Activated T-helper 17 cell treated with anti-CD3 and anti-CD28 coated beads, Interleukin-2, amount 50 U/mL, for 72 hours (primary cell): ENCODE measurements around the gene NUDT3. TPM values are rescaled to one million over a fixed set of nuclear protein-coding genes. Genes with fewer than 3 reads are reported as not detected.

Experiments used
- ATAC-seq: fragments of 150-1000 bp; cut with Tn5 transposase; replicated peaks from 2 replicates; pipeline ENCODE4 v1.10.0; 2021; ENCODE audit warnings: mild to moderate bottlenecking, moderate library complexity
- H3K27ac Mint-ChIP-seq: one replicate; pipeline ENCODE4 v1.8.0; 2022; ENCODE audit warnings: mixed read lengths
- H3K27me3 Mint-ChIP-seq: one replicate; pipeline ENCODE4 v1.8.0; 2022; ENCODE audit warnings: mixed read lengths
- H3K36me3 Mint-ChIP-seq: one replicate; pipeline ENCODE4 v1.8.0; 2022; ENCODE audit warnings: low read depth, mild to moderate bottlenecking, mixed read lengths
- H3K4me1 Mint-ChIP-seq: one replicate; pipeline ENCODE4 v1.8.0; 2022; ENCODE audit warnings: mixed read lengths
- H3K4me3 Mint-ChIP-seq: one replicate; pipeline ENCODE4 v1.8.0; 2022; ENCODE audit warnings: mild to moderate bottlenecking, mixed read lengths
- H3K9me3 Mint-ChIP-seq: one replicate; pipeline ENCODE4 v1.8.0; 2022; ENCODE audit warnings: mixed read lengths
- total RNA-seq, 2 donors: library from RNA; stranded (reverse); gene quantifications; one replicate each; pipeline ENCODE4 v1.2.3, GENCODE V29; 2022

NUDT3 gene
- total RNA-seq, 2 donors from 2014 or later, result 7.9 to 12.8 TPM

DNA sequence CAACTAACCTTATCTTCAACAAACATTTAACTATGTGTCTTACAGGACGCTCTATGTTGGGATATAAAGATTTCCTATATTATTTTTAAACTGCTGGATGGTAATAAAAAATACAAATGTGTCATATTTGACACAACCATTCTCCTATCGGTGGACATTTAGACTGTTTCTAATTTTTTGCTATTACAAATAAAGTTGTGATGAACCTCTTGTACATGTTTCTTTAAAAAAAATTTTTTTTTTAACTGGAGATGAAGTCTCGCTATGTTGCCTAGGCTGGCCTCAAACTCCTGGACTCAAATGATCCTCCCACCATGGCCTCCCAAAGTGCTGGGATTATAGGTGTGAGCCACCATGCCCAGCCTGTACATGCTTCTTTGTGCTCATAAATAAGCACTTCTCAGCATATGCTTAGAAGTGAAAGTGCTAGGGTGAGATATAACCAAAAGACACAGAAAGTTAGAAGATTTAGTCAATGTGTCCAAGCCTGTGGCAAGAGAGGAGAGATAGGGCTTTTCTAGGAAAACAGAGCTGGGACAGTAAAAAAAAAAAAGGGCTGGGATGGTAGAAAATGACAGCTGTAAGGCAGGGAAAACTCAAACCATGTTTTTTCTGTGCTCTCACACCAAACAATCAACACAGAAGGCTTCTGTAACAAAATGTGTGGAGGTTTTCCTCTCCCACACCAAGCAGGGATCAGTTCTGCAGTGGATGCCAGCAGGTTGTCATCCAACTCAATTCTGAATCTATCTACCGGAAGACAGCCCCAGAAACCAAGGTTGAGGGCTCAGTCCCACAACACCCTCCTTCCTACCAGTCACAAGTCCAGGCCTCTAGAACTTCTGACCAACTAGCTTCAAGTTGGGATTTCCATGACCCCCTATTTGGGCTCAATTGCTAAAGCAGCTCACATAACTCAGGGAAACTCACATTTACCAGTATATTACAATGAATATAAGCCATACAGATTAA lies 73.7 kb downstream of the NUDT3 start:
- H3K4me1 Mint-ChIP-seq, result peaks cover 19% of the 10 kb centered on the region
- no peak overlapping the region for H3K27ac Mint-ChIP-seq
- peaks cover 5% of the 10 kb centered on the region for H3K36me3 Mint-ChIP-seq
- peak; percentile 5 for ATAC-seq
- no peaks in the 10 kb centered on the region for H3K27me3 Mint-ChIP-seq
- no peak overlapping the region for H3K4me3 Mint-ChIP-seq
- H3K9me3 Mint-ChIP-seq, result no peaks in the 10 kb centered on the region

- no peak for ATAC-seq
These were observed 74.5 kb downstream of the NUDT3 start for GRCh38 chr6:34317882-34318498.

DNA sequence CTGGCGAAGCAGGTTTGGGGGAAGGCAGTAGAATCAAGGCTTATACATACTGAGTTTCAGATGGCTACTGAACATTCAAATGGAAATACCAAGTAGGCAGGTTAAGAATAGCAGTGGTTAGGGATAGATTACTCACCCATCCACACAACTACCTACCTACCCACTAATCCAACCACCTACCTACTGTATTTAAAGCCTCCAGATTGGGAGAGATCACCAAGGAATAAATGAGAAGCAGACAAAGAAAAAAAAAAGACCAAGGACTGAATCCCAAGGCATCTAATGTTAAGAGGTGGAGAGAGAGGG lies 75.3 kb downstream of the NUDT3 start:
- Mint-ChIP-seq H3K27ac (peak overlapping the region; percentile 48), H3K36me3 (no peaks in the 10 kb centered on the region), H3K4me3 (peak overlapping the region; percentile 69), H3K9me3 (no peaks in the 10 kb centered on the region), H3K4me1 (peaks cover 23% of the 10 kb centered on the region), H3K27me3 (no peaks in the 10 kb centered on the region)
- peak; percentile 80 for ATAC-seq

More at GRCh38 chr6:34317882-34318498, 74.5 kb downstream of the NUDT3 start:
- no peaks in the 10 kb centered on the region for H3K9me3 Mint-ChIP-seq
- H3K27ac Mint-ChIP-seq, result no peak overlapping the region
- H3K4me3 Mint-ChIP-seq, result no peak overlapping the region
- H3K27me3 Mint-ChIP-seq, result no peaks in the 10 kb centered on the region
- no peaks in the 10 kb centered on the region for H3K36me3 Mint-ChIP-seq
- peaks cover 23% of the 10 kb centered on the region for H3K4me1 Mint-ChIP-seq

DNA sequence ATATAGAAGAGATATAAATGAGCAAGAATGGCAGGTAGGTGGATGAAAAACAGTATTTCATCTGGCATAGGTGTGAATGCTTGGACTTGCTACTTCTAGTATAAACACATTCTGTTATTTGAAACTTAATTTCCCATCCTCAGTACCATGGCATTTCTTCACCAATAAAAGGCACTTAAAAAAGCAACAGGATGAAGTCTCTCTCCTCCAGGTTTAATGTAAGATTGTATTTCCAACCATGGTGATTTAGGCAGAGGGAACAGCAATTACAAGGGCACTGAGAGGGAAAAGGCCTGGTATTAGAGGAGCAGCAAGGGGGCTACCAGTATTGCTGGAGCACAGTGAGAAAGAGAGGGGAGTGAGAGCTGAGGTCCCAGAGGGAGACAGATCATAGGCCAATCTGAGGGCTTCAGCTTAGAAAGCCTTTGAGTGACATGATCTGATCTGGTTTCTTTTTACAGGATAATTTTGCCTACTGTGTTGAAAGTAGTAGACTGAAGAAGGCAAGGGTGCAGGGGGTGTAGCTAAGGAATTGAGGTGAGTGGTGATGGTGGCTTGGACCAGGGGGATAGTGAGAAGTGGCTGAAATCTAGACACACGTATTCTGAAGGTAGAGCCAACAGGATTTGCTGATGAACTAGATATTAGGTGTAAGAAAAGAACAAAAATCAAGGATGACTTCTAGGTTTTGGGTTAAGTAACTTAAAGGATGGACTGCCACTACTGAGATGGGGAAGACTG lies 75.9 kb downstream of the NUDT3 start:
- H3K9me3 Mint-ChIP-seq, result no peaks in the 10 kb centered on the region
- no peaks in the 10 kb centered on the region for H3K27me3 Mint-ChIP-seq
- H3K4me1 Mint-ChIP-seq, result peaks cover 23% of the 10 kb centered on the region
- H3K4me3 Mint-ChIP-seq, result peak overlapping the region; percentile 69
- no peak for ATAC-seq
- H3K36me3 Mint-ChIP-seq, result no peaks in the 10 kb centered on the region
- peak overlapping the region; percentile 48 for H3K27ac Mint-ChIP-seq

- peak overlapping the region; percentile 69 for H3K4me3 Mint-ChIP-seq
These were observed 76.7 kb downstream of the NUDT3 start for GRCh38 chr6:34315780-34316179.

GRCh38 chr6:34315256-34315655 lies 77.2 kb downstream of the NUDT3 start:
- Mint-ChIP-seq H3K4me3 (peak overlapping the region; percentile 69), H3K36me3 (no peaks in the 10 kb centered on the region), H3K27ac (peak overlapping the region; percentile 48), H3K9me3 (no peaks in the 10 kb centered on the region), H3K4me1 (peaks cover 23% of the 10 kb centered on the region), H3K27me3 (no peaks in the 10 kb centered on the region)
- peak; percentile 10 for ATAC-seq

More at GRCh38 chr6:34315780-34316179, 76.7 kb downstream of the NUDT3 start:
- ATAC-seq, result peak; percentile 55
- Mint-ChIP-seq H3K9me3 (no peaks in the 10 kb centered on the region), H3K27me3 (no peaks in the 10 kb centered on the region), H3K36me3 (no peaks in the 10 kb centered on the region), H3K27ac (peak overlapping the region; percentile 48), H3K4me1 (peaks cover 23% of the 10 kb centered on the region)

DNA sequence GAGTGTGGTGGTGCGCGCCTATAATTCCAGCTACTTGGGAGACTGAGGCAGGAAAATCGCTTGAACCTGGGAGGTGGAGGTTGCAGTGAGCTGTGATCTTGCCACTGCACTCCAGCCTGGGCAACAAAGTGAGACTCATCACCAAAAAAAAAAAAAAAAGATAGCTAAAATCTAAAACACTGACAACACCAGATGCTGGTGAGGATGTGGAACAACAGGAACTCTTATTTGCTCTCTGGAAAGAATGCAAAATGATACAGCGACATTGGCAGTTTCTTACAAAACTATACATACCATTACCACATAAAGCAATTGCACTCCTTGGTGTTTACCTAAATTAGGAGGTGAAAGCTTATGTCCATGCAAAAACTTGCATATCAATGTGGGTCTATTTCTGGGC lies 80.2 kb downstream of the NUDT3 start:
- Mint-ChIP-seq H3K27me3 (no peaks in the 10 kb centered on the region), H3K36me3 (no peaks in the 10 kb centered on the region), H3K27ac (no peak overlapping the region), H3K4me1 (peaks cover 21% of the 10 kb centered on the region), H3K4me3 (no peak overlapping the region), H3K9me3 (no peaks in the 10 kb centered on the region)
- ATAC-seq, result no peak

DNA sequence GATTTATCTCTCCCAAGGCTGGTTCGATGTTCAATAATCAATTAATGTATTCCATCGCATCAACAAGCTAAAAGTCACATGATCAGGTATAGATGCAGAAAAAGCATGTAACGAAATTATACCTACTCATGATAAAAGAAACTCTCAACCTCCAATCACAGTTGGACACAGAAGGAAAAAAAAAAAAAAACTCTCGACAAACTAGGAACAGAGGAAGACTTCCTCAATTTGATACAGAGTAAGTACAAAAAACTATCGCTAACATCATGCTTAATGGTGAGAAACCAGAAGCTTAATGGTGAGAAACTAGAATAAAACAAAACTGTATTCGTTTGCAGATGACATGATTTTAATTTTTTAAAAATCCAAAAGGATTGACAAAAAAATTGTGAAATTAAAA lies 81.7 kb downstream of the NUDT3 start:
- Mint-ChIP-seq H3K4me3 (no peak overlapping the region), H3K9me3 (no peaks in the 10 kb centered on the region), H3K27me3 (no peaks in the 10 kb centered on the region), H3K36me3 (no peaks in the 10 kb centered on the region), H3K27ac (no peak overlapping the region), H3K4me1 (peaks cover 7% of the 10 kb centered on the region)
- ATAC-seq, result no peak

- Mint-ChIP-seq H3K9me3 (no peaks in the 10 kb centered on the region), H3K27me3 (no peaks in the 10 kb centered on the region), H3K4me1 (peaks cover 3% of the 10 kb centered on the region), H3K4me3 (no peak overlapping the region), H3K36me3 (no peaks in the 10 kb centered on the region), H3K27ac (no peak overlapping the region)
- no peak for ATAC-seq
These were observed 84.0 kb downstream of the NUDT3 start for GRCh38 chr6:34308483-34308882.

DNA sequence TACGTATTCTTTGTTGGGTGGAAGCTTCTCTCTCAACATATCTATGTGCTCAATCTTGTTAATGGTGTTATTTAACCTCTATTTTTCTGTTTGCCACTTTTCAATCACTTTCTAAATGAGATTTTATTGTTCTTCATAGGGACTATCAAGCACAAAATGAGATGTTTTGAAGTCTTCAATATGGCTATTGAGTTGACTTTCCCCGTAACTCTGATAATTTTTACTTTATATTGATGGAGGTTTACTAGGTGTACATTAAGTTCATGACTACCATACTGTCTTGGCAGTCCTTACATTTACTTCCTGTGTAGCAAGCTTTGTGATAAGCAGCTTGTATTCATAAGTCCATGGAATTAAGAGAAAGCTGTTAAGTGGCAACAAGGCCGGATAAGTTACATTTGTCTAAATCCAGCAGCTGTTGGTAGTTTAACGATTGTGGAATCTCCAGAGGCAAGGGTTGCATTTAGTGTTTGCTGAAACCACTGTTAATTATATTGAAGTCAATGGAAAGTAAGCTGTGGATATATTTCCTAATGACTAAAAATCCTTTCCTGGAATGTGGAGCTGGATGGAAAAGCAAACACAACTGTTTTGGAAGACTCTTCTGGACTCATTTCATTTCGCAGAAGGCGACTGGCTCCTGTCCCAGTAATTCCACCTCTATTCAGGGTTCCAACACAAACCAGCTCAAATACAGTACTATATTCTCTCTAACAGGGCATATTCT lies 86.3 kb downstream of the NUDT3 start:
- Mint-ChIP-seq H3K4me3 (no peak overlapping the region), H3K27me3 (no peaks in the 10 kb centered on the region), H3K36me3 (no peaks in the 10 kb centered on the region), H3K27ac (no peak overlapping the region), H3K9me3 (no peaks in the 10 kb centered on the region), H3K4me1 (no peaks in the 10 kb centered on the region)
- no peak for ATAC-seq

DNA sequence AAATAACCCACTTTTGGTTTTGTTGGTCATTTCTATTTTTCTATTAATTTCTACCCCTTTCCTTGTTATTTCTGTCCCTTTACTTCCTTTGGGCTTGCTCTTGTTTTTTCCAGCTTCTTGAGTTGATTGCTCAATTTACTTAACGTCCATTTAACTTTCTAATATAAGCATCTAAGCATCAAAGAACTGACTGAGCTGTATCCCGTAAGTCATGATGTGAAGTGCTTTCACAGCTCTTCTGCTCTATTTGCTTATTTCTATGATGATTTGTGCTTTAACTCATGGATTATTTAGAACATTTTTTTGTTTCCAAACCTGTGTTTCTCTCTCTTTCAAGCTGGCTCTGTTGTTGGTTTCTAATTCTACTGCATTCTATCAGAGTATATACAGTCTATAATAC lies 87.0 kb downstream of the NUDT3 start:
- Mint-ChIP-seq H3K9me3 (no peaks in the 10 kb centered on the region), H3K4me1 (no peaks in the 10 kb centered on the region), H3K4me3 (no peak overlapping the region), H3K36me3 (no peaks in the 10 kb centered on the region), H3K27ac (no peak overlapping the region), H3K27me3 (no peaks in the 10 kb centered on the region)
- ATAC-seq, result no peak

DNA sequence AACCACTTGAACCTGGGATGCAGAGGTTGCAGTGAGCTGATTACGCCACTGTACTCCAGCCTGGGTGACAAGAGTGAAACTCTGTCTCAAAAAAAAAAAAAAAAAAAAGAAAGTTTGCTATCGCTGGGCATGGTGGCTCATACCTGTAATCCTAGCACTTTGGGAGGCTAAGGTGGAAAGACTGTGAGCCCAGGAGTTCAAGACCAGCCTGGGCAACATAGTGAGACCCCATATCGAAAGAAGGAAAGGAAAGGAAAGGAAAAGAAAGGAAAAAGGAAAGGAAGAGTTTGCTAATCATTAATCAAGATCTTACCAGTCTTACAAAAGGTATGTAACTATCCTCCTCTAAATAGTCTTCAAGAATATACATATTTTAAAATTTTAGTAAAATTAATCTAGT lies 88.3 kb downstream of the NUDT3 start:
- H3K4me3 Mint-ChIP-seq, result no peak overlapping the region
- H3K27me3 Mint-ChIP-seq, result no peaks in the 10 kb centered on the region
- H3K27ac Mint-ChIP-seq, result no peak overlapping the region
- no peak for ATAC-seq
- H3K4me1 Mint-ChIP-seq, result peaks cover 3% of the 10 kb centered on the region
- H3K9me3 Mint-ChIP-seq, result no peaks in the 10 kb centered on the region
- H3K36me3 Mint-ChIP-seq, result no peaks in the 10 kb centered on the region

GRCh38 chr6:34302929-34303328 lies 89.5 kb downstream of the NUDT3 start:
- no peak for ATAC-seq
- no peaks in the 10 kb centered on the region for H3K36me3 Mint-ChIP-seq
- H3K9me3 Mint-ChIP-seq, result no peaks in the 10 kb centered on the region
- H3K27me3 Mint-ChIP-seq, result no peaks in the 10 kb centered on the region
- peaks cover 3% of the 10 kb centered on the region for H3K4me1 Mint-ChIP-seq
- H3K27ac Mint-ChIP-seq, result no peak overlapping the region
- H3K4me3 Mint-ChIP-seq, result no peak overlapping the region

DNA sequence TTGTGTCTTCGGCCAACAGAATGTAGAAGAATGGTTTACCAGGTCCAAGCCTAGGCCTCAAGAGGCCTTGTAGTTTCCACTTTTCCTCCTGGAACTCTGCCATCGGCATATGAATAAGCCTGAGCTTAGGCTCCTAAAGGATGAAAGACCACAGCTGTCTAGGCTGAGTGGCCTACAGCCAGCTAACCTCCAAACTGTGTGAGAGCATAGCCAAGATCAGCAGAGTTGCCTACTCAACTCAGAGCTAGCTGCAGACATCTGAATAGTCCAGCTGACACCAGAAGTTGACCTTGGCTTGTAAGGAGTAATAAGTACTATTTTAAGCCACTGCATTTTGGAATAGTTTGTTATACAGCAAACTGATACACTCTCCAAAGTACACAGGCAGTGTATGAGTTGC lies 91.1 kb downstream of the NUDT3 start:
- Mint-ChIP-seq H3K27ac (no peak overlapping the region), H3K27me3 (no peaks in the 10 kb centered on the region), H3K9me3 (no peaks in the 10 kb centered on the region), H3K4me3 (no peak overlapping the region), H3K36me3 (no peaks in the 10 kb centered on the region), H3K4me1 (peaks cover 6% of the 10 kb centered on the region)
- ATAC-seq, result no peak
